Globus pallidus (tissue), 1 donor: ENCODE data around the gene SULT1C2.

ENCODE experiments used
- DNase-seq: peaks from one replicate; pipeline ENCODE4 v3.0.0-alpha.2; 2015; ENCODE audit warnings: low spot score

SULT1C2 gene

GRCh38 chr2:108293850-108294249 lies 5.2 kb downstream of the SULT1C2 start:
- no peak for DNase-seq

- DNase-seq = no peak
Measured at GRCh38 chr2:108297436-108298141, 8.9 kb downstream of the SULT1C2 start.

- no peak for DNase-seq
Measured at GRCh38 chr2:108301558-108301957, 12.9 kb downstream of the SULT1C2 start.

- peak; percentile 29 for DNase-seq
Measured at GRCh38 chr2:108304975-108305374, 16.3 kb downstream of the SULT1C2 start.

- DNase-seq = no peak
Measured at GRCh38 chr2:108305901-108306300, 17.2 kb downstream of the SULT1C2 start.

GRCh38 chr2:108309903-108310302 lies 21.2 kb downstream of the SULT1C2 start:
- DNase-seq = no peak

GRCh38 chr2:108314586-108315296 lies 26.0 kb downstream of the SULT1C2 start:
- DNase-seq = no peak

- no peak for DNase-seq
Measured at GRCh38 chr2:108315444-108315934, 26.8 kb downstream of the SULT1C2 start.

- DNase-seq = no peak
Measured at GRCh38 chr2:108316033-108316432, 27.3 kb downstream of the SULT1C2 start.

GRCh38 chr2:108316461-108317258 lies 28.0 kb downstream of the SULT1C2 start:
- no peak for DNase-seq

GRCh38 chr2:108320326-108320922 lies 31.7 kb downstream of the SULT1C2 start:
- no peak for DNase-seq

GRCh38 chr2:108323619-108324018 lies 34.9 kb downstream of the SULT1C2 start:
- no peak for DNase-seq

- no peak for DNase-seq
Measured at GRCh38 chr2:108324531-108325255, 36.0 kb downstream of the SULT1C2 start.

- no peak for DNase-seq
Measured at GRCh38 chr2:108325756-108326155, 37.1 kb downstream of the SULT1C2 start.

GRCh38 chr2:108329771-108330170 lies 41.1 kb downstream of the SULT1C2 start:
- no peak for DNase-seq

- DNase-seq = no peak
Measured at GRCh38 chr2:108330979-108331378, 42.3 kb downstream of the SULT1C2 start.

- DNase-seq = no peak
Measured at GRCh38 chr2:108345951-108346350, 57.3 kb downstream of the SULT1C2 start.

- DNase-seq = no peak
Measured at GRCh38 chr2:108346827-108347226, 58.1 kb downstream of the SULT1C2 start.

GRCh38 chr2:108347786-108348185 lies 59.1 kb downstream of the SULT1C2 start:
- DNase-seq = no peak

- DNase-seq = no peak
Measured at GRCh38 chr2:108348816-108349570, 60.3 kb downstream of the SULT1C2 start.

GRCh38 chr2:108349571-108349928 lies 60.9 kb downstream of the SULT1C2 start:
- no peak for DNase-seq
